Measurements from ENCODE around the gene ZFAND3. TPM values are rescaled to one million over a fixed set of nuclear protein-coding genes. Genes with fewer than 3 reads are reported as not detected.

The ZFAND3 gene
- total RNA-seq, 4 donors from 2014 or later: 46.3 to 73.6 (median 49.3) TPM

- TF ChIP-seq, protein P1, sequence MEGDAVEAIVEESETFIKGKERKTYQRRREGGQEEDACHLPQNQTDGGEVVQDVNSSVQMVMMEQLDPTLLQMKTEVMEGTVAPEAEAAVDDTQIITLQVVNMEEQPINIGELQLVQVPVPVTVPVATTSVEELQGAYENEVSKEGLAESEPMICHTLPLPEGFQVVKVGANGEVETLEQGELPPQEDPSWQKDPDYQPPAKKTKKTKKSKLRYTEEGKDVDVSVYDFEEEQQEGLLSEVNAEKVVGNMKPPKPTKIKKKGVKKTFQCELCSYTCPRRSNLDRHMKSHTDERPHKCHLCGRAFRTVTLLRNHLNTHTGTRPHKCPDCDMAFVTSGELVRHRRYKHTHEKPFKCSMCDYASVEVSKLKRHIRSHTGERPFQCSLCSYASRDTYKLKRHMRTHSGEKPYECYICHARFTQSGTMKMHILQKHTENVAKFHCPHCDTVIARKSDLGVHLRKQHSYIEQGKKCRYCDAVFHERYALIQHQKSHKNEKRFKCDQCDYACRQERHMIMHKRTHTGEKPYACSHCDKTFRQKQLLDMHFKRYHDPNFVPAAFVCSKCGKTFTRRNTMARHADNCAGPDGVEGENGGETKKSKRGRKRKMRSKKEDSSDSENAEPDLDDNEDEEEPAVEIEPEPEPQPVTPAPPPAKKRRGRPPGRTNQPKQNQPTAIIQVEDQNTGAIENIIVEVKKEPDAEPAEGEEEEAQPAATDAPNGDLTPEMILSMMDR (IDR thresholded peaks at IDR 0.05): no peak
- no peak for TF ChIP-seq EP300 (IDR thresholded peaks at IDR 0.05)
- no peak for TF ChIP-seq POLR2A (IDR thresholded peaks at IDR 0.05)
- TF ChIP-seq POLR2AphosphoS5 (IDR thresholded peaks at IDR 0.05): no peak
- Histone ChIP-seq H3K4me1 (peaks cover 10 to 49% (median 12%) of the 10 kb centered on the region in 3 donors), H3K27ac (no peak overlapping the region), H3K27me3 (no peaks in the 10 kb centered on the region), H3K36me3 (no peaks in the 10 kb centered on the region), H3K9me3 (peaks cover 0 to 7% (median 0%) of the 10 kb centered on the region in 3 donors), H3K4me3 (no peak overlapping the region)
- WGBS, 2 donors (ENCODE audit: low coverage in 1 of 2): 65 to 78% methylated on average over 4 to 5 of the region's 5 CpGs
- no peak for ATAC-seq
These were observed 192.4 kb downstream of the ZFAND3 start for GRCh38 chr6:38011937-38012336.

DNA sequence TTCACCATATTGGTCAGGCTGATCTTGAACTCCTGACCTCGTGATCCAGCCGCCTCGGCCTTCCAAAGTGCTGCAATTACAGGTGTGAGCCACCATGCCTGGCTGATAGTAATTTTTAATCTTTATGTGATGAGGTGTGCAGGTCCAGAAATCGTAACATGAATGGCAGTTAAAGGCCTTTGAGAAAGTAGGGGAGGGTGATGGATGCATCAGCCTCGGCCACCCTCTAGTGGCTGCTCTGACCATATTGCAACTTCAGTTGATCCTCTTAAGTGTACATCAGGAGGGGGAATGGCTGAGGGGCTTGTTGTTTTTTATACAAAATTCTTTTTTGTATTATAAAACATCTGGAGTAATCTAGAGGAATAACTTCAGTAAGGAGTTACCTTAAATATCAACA, 193.0 kb downstream of the ZFAND3 start:
- H3K36me3 ChIP-seq: no peaks in the 10 kb centered on the region
- no peak for TF ChIP-seq POLR2AphosphoS5 (IDR thresholded peaks at IDR 0.05)
- TF ChIP-seq, protein P1 (IDR thresholded peaks at IDR 0.05): peak; percentile 28 to 59 (median 48)
- no peak for TF ChIP-seq POLR2A (IDR thresholded peaks at IDR 0.05)
- H3K4me3 ChIP-seq: no peak overlapping the region
- peaks cover 10 to 55% (median 12%) of the 10 kb centered on the region in 3 donors for H3K4me1 ChIP-seq
- no peaks in the 10 kb centered on the region for H3K27me3 ChIP-seq
- no peak overlapping the region for H3K27ac ChIP-seq
- peaks cover 0 to 7% (median 0%) of the 10 kb centered on the region in 3 donors for H3K9me3 ChIP-seq
- WGBS, 2 donors (ENCODE audit: low coverage in 1 of 2): 65 to 69% methylated on average over 4 of the region's 5 CpGs
- ATAC-seq: no peak

DNA sequence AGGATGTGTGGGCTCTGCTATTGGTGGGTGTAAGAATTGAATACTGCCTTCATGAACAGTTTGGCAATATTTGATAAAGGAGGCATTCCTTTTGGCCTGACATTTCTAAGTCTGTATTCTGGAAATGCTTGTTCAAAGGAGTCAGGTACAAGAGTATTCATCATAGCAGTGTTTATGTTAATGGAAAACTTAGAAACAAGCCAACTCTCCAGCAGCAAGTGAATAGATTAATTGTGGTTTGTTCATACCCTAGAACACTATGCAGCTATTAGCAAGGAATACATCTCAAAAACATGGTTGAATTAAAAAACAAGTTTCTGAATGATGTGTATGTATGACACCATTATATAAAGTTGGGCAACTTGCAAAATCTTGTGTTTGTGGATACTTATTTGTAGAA, 195.8 kb downstream of the ZFAND3 start:
- peaks cover 5 to 67% (median 12%) of the 10 kb centered on the region in 3 donors for H3K4me1 ChIP-seq
- no peak for ATAC-seq
- peak overlapping the region in 1 of 4 donors; percentile 23 for H3K27ac ChIP-seq
- peaks cover 0 to 7% (median 0%) of the 10 kb centered on the region in 3 donors for H3K9me3 ChIP-seq
- H3K4me3 ChIP-seq: no peak overlapping the region
- no peaks in the 10 kb centered on the region for H3K27me3 ChIP-seq
- TF ChIP-seq POLR2AphosphoS5 (IDR thresholded peaks at IDR 0.05) (peak; percentile 56), EP300 (IDR thresholded peaks at IDR 0.05) (no peak)
- no peaks in the 10 kb centered on the region for H3K36me3 ChIP-seq

DNA sequence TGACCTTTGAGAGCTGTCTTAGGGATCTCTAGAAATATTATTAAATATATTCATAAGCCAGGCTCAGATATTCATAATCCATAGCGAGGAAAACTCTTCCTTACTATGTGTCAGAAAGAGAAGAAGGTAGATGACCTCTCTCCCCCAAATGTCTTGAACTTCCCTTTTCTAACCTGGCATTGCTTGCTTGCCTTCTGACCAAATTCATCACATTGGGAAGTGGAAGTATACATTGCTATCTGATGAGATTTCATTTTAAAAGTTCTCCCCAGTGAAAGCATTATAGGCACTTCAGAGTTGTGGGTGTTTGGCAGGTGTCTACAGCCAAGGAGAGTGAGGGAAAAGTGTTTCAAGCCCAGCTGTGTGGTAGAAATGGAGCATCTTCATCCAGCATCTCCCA, 197.3 kb downstream of the ZFAND3 start:
- no peak for ATAC-seq
- Histone ChIP-seq H3K9me3 (no peaks in the 10 kb centered on the region), H3K27ac (no peak overlapping the region), H3K27me3 (no peaks in the 10 kb centered on the region), H3K4me1 (peaks cover 12 to 82% (median 24%) of the 10 kb centered on the region in 3 donors), H3K4me3 (no peak overlapping the region), H3K36me3 (no peaks in the 10 kb centered on the region)
- TF ChIP-seq, protein P1 (IDR thresholded peaks at IDR 0.05): no peak
- TF ChIP-seq EP300 (IDR thresholded peaks at IDR 0.05): no peak
- TF ChIP-seq POLR2A (IDR thresholded peaks at IDR 0.05): no peak
- TF ChIP-seq POLR2AphosphoS5 (IDR thresholded peaks at IDR 0.05): no peak
- 93 to 100% methylated on average over 1 of the region's 1 CpG for WGBS, 2 donors (ENCODE audit: low coverage in 1 of 2)

DNA sequence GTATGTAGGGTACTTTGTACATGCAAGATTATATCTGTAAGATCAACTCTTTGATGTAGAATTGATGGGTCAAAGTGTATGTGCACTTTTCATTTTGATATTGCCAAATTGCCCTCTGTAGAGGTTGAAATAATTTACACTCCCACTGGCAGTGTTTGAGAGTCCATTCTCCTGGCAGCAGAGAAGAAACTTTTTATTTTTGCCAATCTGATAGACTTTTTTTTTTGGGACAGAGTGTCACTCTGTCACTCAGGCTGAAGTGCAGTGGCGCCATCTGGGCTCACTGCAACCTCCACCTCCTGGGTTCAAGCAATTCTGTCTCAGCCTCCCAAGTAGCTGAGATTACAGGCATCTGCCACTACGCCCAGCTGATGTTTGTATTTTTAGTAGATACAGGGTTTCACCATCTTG, 199.2 kb downstream of the ZFAND3 start:
- no peaks in the 10 kb centered on the region for H3K36me3 ChIP-seq
- H3K4me1 ChIP-seq: peaks cover 12 to 83% (median 29%) of the 10 kb centered on the region in 3 donors
- WGBS, 2 donors (ENCODE audit: low coverage in 1 of 2): 80 to 100% methylated on average over 1 of the region's 2 CpGs
- TF ChIP-seq, protein P1 (IDR thresholded peaks at IDR 0.05): no peak
- no peak for TF ChIP-seq POLR2AphosphoS5 (IDR thresholded peaks at IDR 0.05)
- TF ChIP-seq POLR2A (IDR thresholded peaks at IDR 0.05): no peak
- no peak for TF ChIP-seq EP300 (IDR thresholded peaks at IDR 0.05)
- H3K27ac ChIP-seq: no peak overlapping the region
- H3K4me3 ChIP-seq: no peak overlapping the region
- H3K27me3 ChIP-seq: no peaks in the 10 kb centered on the region
- no peaks in the 10 kb centered on the region for H3K9me3 ChIP-seq
- no peak for ATAC-seq
